Occipital lobe (tissue), 2 donors: ENCODE data around the gene GPR75. TPM values are rescaled to one million over a fixed set of nuclear protein-coding genes. Genes with fewer than 3 reads are reported as not detected.

Experiments
- DNase-seq: peaks from one replicate; lab custom pipeline; 2025; lab: John Stamatoyannopoulos, UW
- total RNA-seq: library from RNA; depleted of rRNA; stranded (reverse); fragments of >200 nt; gene quantifications from one replicate; pipeline ENCODE4 v1.2.3, GENCODE V29; 2014

Gene GPR75
- total RNA-seq: 15.8 TPM

DNA sequence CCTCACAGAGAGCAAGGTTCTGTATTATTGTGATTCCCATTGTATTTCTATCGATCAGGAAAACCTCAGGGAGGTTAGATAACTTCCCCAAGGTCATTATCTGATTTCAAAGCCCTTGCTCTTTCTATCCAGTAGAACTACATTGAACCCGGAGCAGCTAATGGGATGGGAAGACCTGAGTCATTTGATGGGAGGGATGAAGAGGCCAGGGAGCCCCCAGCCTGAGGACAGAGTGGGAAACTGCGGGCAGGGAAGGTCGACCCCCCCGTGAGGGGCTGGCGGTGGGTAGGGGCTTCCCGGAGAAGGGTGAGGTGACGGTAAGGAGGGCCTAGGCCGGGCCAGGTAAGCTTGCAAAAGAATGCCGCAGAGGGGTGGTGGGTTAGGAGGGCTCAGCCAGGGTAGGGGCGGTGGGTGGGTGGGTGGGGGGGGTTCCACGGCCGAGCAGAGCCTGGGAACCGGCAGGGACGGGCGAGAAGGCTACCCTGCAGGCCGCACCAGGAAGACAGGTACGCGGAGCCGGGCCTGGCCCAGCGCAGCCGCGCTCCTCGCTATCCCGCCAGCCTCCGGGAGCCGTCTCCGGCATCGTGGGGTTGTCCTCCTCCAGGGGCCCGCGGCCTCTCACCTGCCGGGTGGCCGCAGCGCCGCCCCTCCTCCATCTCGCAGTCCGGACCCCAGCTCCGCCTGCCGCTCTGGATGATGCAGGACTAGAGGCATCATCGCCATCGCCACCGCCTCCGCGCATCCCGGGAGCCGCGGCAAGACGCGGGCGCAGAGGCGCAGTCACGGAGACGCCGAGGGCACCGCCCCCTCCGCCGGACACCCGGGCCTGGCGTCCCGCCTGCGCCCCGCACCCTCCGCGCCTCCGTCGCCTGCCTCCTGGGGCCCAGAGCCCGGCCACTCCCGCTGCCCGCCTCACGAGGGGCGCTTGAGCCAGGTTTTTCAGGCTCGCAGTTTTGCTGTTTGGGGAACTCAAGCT lies at the start of gene GPR75:
GPR75 (minus strand) TSS at position 762 of the 976 bp plus-strand sequence. CDS start 5,211 bp downstream, outside the sequence.
- peak; percentile 75 for DNase-seq

DNA sequence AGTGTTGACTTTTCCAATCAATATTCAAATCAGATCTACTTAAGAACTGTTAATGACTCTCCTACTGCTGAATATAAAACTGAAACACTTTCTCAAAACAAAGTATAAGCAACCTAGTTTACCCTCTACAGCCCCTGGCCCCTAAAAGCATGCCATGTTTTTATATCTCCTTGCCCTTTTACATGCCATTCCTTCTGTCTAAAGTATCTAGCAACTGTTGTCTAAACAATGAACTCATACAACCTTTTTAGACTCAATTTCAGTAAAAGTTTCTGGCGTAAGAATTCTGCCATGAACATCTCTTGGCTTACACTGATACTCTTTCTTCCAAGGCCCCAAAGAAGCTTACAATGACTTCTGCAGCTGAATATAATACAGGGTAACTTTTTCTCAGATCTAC lies 47.8 kb upstream of the GPR75 start:
- DNase-seq: no peak

DNA sequence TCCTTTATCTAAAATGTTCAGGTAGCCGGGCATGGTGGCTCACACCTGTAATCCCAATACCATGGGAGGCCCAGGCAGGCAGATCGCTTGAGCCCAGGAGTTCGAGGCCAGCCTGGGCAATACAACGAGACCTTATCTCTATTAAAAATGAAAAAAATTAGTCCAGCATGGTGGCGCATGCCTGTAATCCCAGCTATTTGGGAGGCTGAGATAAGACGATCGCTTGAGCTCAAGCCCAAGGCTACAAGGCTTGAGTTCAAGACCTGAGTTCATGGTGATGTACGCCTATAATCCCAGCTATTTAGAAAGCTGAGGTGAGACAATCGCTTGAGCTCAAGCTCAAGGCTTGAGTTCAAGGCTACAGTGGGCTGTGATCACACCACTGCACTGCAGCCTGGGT lies 45.6 kb upstream of the GPR75 start:
- DNase-seq: no peak

DNA sequence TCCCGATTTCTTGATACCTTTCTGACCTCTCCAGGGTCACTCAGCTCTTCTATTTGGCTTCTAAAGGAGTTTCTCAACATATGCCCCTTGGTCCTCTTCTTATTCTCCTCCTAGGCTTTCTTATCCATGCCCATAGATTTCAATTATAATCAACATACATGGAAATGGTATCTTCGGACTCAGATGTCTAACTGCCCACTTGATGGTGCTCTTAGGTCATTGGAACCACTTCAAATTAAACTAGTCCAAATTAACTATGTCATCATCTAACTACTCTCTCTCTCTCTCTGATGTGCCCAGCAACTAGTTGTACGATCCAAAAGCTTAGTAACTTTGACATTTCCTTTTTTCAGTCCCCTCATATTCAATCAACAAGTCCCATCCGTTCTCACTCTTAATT lies 43.2 kb upstream of the GPR75 start:
- DNase-seq: no peak

DNA sequence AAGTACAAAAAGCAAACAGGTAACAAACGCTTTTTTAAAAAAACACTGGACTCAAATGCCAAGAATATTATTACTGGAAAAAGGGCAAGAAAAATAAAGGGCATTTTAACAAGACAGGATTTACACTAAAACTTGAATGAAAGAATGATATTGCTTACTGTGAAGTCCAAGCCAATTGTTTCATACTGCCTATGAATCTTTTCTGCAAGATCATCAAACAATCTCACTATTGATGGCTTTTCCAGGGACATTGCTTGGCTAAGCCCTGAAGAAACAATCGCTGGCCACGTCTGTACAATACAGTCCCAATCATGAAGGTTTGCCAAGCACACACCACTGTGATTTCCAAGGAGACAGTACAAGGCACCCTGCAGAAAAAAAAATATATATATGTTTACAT lies 41.4 kb upstream of the GPR75 start:
- DNase-seq: no peak

DNA sequence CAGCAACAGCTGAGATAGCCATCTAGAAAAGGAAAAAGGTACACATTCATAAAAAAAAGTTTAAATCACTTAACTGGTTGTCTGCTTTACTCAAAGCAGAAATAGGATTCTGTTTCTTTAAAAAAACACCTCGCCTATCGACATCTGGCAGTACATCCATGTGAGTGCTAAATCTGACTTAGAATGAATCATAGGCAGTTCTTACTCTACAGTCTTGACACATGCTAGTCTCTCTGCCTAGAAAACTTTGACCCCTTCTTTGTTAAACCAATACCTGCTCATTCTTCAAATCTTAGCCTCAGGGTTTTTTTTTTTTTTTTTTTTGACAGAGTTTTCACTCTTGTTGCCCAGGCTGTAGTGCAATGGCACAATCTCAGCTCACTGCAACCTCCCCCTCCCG lies 37.1 kb upstream of the GPR75 start:
- no peak for DNase-seq

DNA sequence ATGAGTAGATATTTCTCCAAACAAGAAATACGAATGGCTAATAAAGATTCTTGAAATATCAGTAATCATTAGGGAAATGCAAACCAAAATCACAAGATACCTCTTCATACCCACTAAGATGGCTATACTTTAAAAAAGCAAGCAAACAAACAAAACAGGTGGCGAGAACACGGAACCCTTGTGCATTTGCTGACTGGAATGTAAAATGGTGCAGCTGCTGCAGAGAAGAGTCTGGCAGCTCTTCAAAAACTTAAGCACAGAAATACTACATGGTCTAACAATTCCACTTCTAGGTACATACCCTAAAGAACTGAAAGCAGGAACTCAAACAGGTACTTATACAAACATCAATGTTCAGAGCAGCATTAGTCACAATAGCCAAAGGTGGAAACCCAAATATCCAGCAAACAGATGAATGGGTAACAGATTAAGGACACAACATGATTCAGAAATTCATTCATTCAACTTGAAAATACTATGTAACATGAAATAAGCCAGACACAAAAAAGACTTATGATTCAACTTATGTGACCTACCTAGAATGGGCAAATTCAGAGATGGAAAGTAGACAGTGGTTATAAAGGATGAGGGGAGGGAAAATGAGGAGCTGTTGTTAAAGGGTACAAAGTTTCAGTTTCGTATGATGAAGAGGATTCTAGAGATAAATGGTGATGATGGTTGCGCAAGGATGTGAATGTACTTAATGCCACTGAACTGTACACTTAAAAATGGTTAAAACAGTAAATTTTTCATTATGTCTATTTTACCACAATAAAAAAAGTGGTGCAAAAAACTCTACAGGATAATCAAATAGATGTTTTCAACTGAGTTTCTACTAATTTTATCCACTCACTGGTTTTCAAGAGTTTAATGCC lies 26.9 kb upstream of the GPR75 start:
- DNase-seq: no peak

DNA sequence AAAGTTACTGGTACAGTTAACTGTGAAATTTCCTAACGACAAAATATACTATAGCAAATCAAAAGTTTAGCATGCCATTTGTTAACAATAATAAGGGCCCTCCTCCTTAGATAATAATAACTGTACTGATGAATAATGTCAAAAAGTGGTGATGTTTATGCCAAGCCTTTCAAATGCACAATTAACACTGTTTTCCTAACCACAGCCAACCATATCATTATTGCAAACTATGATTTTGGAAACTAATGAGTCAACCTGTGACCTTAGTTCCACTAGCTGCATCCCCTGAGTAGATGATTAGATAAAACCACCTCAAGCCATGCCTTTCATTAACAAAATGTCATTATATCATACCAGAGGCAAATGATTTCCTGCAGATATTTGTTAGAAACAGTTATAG lies 25.1 kb upstream of the GPR75 start:
- DNase-seq: no peak

DNA sequence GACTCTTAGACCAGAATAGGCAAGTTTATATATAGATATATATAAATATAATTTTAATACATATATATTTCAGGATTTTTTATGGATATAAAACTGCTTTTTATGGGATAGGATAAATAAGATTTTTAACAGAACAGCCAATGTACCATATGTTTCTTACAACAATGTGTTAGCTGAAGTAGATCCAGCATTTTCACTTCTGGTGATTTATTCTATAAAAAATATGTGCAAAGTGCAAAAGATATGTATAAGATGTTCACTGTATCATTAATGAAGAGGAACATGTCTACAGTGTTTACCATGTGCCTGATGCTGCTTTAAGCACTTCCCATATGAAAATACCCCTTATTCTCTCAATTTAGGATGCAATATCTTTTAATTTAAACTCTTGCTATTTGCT lies 22.2 kb upstream of the GPR75 start:
- DNase-seq: no peak

DNA sequence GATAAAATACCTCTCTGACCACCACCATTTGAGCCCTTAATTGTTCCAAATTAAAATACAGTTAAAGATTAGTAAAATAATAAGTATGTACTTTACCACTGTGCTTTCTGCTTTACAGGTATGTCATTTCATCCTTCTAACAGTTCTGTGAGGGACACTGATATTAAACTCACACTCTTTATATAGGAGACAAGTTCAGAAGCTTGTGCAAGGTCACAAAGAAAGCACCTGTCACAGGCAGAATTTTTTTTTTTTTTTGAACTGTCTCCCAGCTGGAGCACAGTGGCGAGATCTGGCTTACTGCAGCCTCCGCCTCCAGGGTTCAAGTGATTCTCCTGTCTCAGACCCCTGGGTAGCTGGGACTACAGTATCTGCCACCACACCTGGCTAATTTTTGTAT lies 21.6 kb upstream of the GPR75 start:
- no peak for DNase-seq

DNA sequence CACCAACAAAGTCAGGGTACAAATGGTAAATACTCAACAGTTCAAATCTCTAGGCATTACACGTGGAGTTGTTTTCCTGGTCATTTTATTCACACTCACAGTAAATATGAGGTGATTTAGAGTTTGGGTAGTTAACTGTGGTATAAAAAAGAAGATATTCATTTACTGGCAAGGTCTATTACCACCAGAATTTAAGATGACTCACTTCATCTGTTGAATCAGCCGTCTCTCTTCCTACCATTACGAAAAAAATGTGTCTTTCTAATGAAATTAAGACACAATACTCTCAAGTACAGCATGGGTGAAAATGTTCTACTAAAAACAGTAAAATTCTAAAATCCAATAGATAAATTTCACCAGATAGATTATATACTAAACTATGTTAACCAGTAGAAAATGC lies 21.0 kb upstream of the GPR75 start:
- DNase-seq: no peak

DNA sequence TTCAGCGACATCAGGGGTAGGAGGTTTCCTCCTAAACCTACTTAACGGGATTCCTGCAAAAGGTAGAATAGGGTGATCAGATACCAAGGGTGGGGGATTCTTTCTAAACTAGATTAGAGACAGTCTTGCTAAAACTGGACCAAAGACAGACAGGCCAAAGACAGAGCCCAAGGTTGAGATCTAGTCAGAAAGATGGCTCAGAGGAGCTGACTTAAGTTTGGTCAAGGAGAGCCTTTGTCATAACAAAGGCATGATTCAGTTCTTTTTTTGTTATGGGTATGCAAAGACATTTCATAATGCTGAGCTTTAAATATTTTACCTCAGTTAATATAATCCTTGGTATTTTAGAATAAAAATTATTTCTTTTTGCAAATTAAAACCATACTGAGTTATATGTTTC lies 17.8 kb upstream of the GPR75 start:
- DNase-seq: no peak

DNA sequence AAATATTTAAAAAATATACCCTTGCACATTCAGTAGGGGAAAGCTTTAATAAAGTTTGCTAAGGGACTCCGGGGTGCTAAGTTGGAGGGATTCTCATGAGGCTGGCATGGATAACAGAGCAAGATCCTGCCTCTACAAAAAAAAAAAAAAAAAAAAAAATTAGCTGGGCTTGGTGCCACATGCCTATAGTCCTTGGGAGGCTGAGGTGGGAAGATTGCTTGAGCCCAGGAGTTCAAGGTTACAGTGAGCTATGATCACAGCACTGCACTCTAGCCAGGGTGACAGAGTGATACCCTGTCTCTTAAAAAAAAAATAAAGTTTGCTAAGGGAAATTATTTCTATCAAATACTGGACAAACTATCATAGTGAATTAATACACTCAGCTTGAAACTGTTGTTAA lies 17.3 kb upstream of the GPR75 start:
- DNase-seq: no peak

DNA sequence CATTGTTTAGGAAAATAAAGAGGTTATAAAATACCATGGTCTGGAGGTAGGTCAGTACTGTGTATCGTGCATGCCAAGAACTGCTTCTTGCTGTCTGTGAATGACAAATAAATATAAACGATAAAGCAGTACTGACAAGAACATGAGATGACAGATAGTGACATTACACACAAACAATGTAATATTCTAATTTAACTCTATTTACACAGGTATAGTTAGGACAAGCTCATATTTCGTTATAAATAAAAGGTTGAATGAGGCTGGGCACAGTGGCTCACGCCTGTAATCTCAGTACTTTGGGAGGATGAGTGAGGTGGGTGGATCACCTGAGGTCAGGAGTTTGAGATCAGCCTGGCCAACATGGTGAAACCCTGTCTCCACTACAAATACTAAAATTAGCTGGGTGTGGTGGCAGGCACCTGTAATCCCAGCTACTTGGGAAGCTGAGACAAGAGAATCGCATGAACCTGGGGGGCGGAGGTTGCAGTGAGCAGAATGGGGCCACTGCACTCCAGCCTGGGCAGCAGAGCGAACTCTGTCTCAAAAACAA lies 14.7 kb upstream of the GPR75 start:
- no peak for DNase-seq

DNA sequence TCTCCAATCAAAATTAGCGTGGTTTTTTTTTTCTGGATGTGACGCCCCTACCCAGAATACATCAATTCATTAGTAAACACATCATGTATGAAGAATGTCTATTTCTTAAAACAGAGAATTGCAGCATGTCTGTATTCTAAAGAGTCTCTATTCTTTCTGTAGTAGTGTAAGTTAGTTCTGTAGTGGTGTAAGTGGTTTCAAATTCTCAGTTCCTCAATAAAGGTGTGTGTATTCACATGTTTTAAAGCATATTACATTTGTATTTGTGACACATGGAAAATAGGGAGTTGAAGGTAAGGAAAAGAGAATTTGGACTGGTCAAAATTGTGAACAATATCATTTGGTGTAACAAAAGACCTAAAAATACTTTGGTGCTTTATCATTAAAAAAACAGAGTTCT lies 8.0 kb upstream of the GPR75 start:
- DNase-seq: no peak

DNA sequence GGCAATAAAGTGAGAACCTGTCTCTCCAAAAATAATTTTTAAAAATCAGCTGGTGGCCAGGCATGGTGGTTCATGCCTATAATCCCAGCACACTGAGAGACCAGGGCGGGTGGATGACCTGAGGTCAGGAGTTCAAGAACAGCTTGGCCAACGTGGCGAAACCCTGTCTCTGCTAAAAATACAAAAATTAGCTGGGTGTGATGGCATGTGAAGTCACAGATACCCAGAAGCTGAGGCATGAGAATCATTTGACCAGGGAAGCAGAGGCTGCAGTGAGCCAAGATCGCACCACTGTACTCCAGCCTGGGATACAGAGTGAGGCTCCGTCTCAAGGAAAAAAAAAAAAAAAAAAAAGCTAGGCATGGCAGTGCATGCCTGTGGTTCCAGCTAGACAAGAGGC lies 7.4 kb upstream of the GPR75 start:
- DNase-seq: no peak

DNA sequence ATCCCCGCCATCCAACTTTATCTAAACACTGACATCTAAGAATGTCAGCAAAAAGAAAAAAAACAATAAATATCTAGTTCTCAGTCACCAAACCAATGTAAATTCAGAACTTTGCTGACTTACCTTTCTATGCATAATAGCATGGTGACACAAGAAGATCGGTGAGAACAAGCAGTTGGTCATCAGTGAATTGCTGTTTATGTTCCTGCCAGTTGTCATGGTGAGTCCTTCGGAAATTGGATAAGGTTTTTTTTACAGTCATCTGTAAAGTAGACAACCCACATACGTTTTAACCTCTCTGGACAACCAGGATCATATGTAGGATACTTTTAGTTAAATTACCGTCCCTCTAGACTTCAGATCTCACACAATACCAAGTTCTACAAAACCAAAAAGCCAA lies 6.2 kb upstream of the GPR75 start:
- no peak for DNase-seq

DNA sequence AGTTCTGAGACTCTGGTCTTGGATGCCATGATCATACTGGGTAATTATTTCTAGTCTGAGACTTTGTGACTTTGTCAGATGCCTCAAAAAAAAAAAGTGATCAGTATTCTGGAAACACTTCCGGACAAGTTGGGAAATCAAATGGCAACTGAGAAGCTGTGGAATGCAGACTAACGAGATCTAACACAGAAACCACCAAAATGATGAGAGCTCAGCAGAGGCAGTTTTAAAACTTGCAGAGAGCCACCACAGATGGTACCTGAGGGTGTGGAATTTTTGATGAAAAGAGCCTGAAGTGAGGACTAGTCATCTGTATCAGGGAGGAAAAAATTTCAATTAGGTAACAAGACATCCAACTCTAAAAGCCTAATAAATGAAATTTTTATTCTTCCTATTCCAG lies 5.5 kb upstream of the GPR75 start:
- no peak for DNase-seq

DNA sequence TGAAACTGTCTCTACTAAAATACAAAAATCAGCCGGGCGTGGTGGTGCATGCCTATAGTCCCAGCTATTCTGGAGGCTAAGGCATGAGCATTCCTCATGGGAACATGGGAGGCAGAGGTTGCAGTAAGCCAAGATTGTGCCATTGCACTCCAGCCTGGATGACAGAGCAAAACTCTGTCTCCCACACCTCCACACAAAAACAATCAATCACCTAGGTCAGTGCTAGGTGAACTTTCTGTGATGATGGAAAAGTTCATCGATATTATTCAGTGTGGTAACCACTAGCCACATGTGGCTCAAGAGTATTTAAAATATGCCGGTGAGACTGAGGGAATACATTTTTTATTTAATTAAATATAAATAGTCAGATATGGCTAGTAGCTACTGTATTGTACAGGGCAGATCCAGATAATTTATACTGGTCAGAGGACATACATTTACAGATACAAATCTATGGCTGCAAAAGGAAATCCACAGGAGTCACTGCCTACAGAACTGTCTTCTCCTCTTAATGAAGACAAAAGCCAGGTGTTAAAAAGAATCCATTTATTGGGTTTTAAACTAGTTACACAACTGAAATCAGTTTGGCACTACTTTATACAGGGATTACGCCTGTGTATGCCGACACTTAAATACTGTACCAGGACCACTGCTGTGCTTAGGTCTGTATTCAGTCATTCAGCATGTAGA lies 3.9 kb upstream of the GPR75 start:
- DNase-seq: no peak

DNA sequence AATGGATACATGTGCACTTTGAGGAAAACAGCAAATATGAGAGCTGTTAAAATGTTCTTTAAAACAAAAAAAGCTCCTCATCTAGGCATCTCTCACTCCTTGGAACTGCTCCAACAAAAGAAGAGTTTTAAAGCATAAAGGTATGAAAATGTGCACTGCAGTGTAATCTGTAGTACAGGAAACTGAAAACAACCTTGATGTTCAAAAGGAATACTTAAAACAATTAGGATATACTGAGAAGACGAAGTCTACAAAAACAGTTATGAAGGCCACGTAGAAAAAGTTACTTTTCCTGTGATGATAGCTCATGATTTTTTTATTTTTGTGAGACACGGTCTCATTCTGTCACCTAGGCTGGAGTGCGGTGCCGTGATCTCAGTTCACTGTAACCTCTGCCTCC lies 2.1 kb upstream of the GPR75 start:
- no peak for DNase-seq

DNA sequence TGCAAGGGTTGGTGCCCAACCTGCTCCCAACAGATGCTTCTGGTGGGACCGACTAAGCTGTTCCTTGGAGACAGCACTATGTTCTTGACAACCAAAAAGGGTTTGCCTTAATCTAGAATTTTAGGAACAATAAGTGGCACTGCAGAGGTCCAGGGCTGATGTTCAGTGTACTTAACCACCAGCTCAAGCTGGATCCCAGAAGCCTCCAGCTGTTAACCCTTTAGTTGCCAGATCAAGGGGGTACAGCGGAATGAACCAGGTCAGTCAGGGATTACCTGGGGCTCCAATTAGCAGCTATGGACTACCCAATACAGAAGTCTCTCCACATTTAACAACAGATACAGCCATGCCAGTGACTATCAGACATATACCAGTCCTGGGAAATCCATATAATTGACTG lies 3.5 kb downstream of the GPR75 start:
- DNase-seq: no peak

DNA sequence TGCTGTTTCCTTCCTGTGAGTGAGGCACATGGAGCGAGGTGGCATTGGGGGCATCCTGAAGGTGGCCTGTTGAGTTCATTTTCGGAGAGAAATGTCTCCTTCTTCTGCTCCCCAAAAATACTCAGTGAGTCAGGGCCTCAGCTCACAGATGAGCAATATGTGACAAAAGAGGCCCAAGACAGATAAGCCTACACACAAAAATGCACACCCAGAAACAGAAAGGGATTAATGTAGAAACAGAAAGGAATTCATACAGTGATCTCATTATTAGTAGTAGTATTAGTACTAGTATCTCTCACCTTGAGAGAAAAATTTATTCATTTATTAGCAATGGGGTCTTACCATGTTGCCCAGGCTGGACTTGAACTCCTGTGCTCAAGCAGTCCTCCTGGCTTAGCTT lies 5.1 kb downstream of the GPR75 start:
- DNase-seq: no peak
